Lower lobe of right lung (tissue), 2 donors: ENCODE data around the gene WDR37. TPM values are rescaled to one million over a fixed set of nuclear protein-coding genes. Genes with fewer than 3 reads are reported as not detected.

ENCODE experiments used
- ATAC-seq, 2 donors: fragments of 200-7000 bp; cut with Tn5 transposase; one replicate each; pipeline ENCODE4 v1.9.1; 2020 to 2022; ENCODE audit warnings: mild to moderate bottlenecking in 2 of 2, moderate library complexity in 2 of 2
- DNase-seq: peaks from one replicate; pipeline ENCODE4 v3.0.0-alpha.2; 2020
- H3K27ac ChIP-seq: fragments of 200-600 bp; one replicate; pipeline ENCODE4 v1.8.0; 2022
- H3K27me3 ChIP-seq: fragments of 200-600 bp; one replicate; pipeline ENCODE4 v1.8.0; 2022; ENCODE audit warnings: low read depth
- H3K36me3 ChIP-seq: fragments of 200-600 bp; one replicate; pipeline ENCODE4 v1.8.0; 2022; ENCODE audit warnings: mild to moderate bottlenecking
- H3K4me1 ChIP-seq: fragments of 200-600 bp; one replicate; pipeline ENCODE4 v1.8.0; 2022
- H3K4me3 ChIP-seq: fragments of 200-600 bp; one replicate; pipeline ENCODE4 v1.8.0; 2022; ENCODE audit warnings: mild to moderate bottlenecking
- H3K9me3 ChIP-seq: fragments of 200-600 bp; one replicate; pipeline ENCODE4 v1.8.0; 2022
- CTCF ChIP-seq: fragments of 200-600 bp; IDR thresholded peaks from one replicate; pipeline ENCODE4 v1.8.0; 2022; ENCODE audit warnings: antibody characterized with exemption, mild to moderate bottlenecking
- intact Hi-C: fragments of 100-400 bp; cut with DNase I; formaldehyde crosslinking; loops from one replicate; pipeline ENCODE4 v1.11.0; 2022
- total RNA-seq: library from RNA; stranded (reverse); fragmentation: NEBNext Ultra II Directional; extraction: Animal tissue kit (Norgen Biotek cat#: 25700); gene quantifications from one replicate; pipeline ENCODE4 v1.2.1, GENCODE V29; 2021
- donor health status: DM: no; HTN: yes; CAD: no; lungs with severe emphysema.

The WDR37 gene
- total RNA-seq, 1 donor from 2014 or later, result 22.0 TPM

GRCh38 chr10:1024103-1024502 lies 32.1 kb upstream of the WDR37 start:
- TF ChIP-seq CTCF, result no peak
- Histone ChIP-seq H3K27ac (no peak overlapping the region), H3K4me3 (no peak overlapping the region), H3K36me3 (peaks cover 7% of the 10 kb centered on the region), H3K9me3 (no peaks in the 10 kb centered on the region), H3K27me3 (no peaks in the 10 kb centered on the region), H3K4me1 (no peaks in the 10 kb centered on the region)
- ATAC-seq, result no peak
- no peak for DNase-seq
- intact Hi-C loops, result no loop called here

- no peak for TF ChIP-seq CTCF
- no peak for DNase-seq
- no peak for ATAC-seq
- H3K4me3 ChIP-seq, result no peak within 1 kb of the TSS
- intact Hi-C loops, result no loop called here
- H3K36me3 ChIP-seq, result no peaks in the 10 kb centered on the region
- no peaks in the 10 kb centered on the region for H3K4me1 ChIP-seq
- no peaks in the 10 kb centered on the region for H3K9me3 ChIP-seq
- no peak within 1 kb of the TSS for H3K27ac ChIP-seq
- no peaks in the 10 kb centered on the region for H3K27me3 ChIP-seq
Observed at GRCh38 chr10:1025683-1026082, 30.5 kb upstream of the WDR37 start, which contains the start of gene IDI2. IDI2 (minus strand) TSS chr10:1025859; CDS start chr10:1024723, 1,136 bp downstream.

- Histone ChIP-seq H3K27me3 (no peaks in the 10 kb centered on the region), H3K36me3 (no peaks in the 10 kb centered on the region), H3K27ac (no peak overlapping the region), H3K9me3 (no peaks in the 10 kb centered on the region), H3K4me1 (no peaks in the 10 kb centered on the region), H3K4me3 (no peak overlapping the region)
- ATAC-seq (no peak), DNase-seq (no peak)
- no peak for TF ChIP-seq CTCF
- intact Hi-C loops, result no loop called here
Observed at GRCh38 chr10:1026578-1026977, 29.6 kb upstream of the WDR37 start.

GRCh38 chr10:1029838-1030237 lies 26.3 kb upstream of the WDR37 start:
- Histone ChIP-seq H3K27ac (no peak overlapping the region), H3K36me3 (no peaks in the 10 kb centered on the region), H3K27me3 (no peaks in the 10 kb centered on the region), H3K4me3 (no peak overlapping the region), H3K4me1 (no peaks in the 10 kb centered on the region), H3K9me3 (no peaks in the 10 kb centered on the region)
- intact Hi-C loops, result no loop called here
- no peak for DNase-seq
- ATAC-seq, result no peak
- TF ChIP-seq CTCF, result no peak

GRCh38 chr10:1033601-1034000 lies 22.6 kb upstream of the WDR37 start:
- Histone ChIP-seq H3K4me1 (no peaks in the 10 kb centered on the region), H3K27me3 (no peaks in the 10 kb centered on the region), H3K4me3 (no peak overlapping the region), H3K9me3 (no peaks in the 10 kb centered on the region), H3K27ac (no peak overlapping the region), H3K36me3 (peaks cover 12% of the 10 kb centered on the region)
- ATAC-seq (no peak), DNase-seq (no peak)
- intact Hi-C loops, result no loop called here
- no peak for TF ChIP-seq CTCF

- Histone ChIP-seq H3K36me3 (peaks cover 20% of the 10 kb centered on the region), H3K9me3 (no peaks in the 10 kb centered on the region), H3K27me3 (no peaks in the 10 kb centered on the region), H3K4me3 (no peak overlapping the region), H3K27ac (no peak overlapping the region), H3K4me1 (no peaks in the 10 kb centered on the region)
- ATAC-seq (no peak), DNase-seq (no peak)
- no peak for TF ChIP-seq CTCF
- intact Hi-C loops, result no loop called here
Observed at GRCh38 chr10:1034758-1035157, 21.4 kb upstream of the WDR37 start.
